Heart right ventricle (tissue), 16 donors: ENCODE data around the gene PSME1. TPM values are rescaled to one million over a fixed set of nuclear protein-coding genes. Genes with fewer than 3 reads are reported as not detected.

Source experiments
- ATAC-seq, 8 donors: fragments of 200-7000 bp; cut with Tn5 transposase; one replicate each; pipeline ENCODE4 v1.9.1; 2020; ENCODE audit warnings: mild to moderate bottlenecking in 8 of 8, moderate library complexity in 8 of 8, moderate number of reproducible peaks in 1 of 8
- DNase-seq, 2 donors: peaks; one replicate each; pipeline ENCODE4 v3.0.0-alpha.2; 2020
- H3K27ac ChIP-seq, 10 donors: fragments of 200-600 bp; sonication (generic) in 2 of 10; one replicate each; pipeline versions ENCODE4 v1.5.0 to v1.8.0; 2020 to 2022; ENCODE audit warnings: mild to moderate bottlenecking in 3 of 10
- H3K27me3 ChIP-seq, 7 donors: fragments of 200-600 bp; one replicate each; pipeline ENCODE4 v1.8.0; 2021 to 2022; ENCODE audit warnings: mild to moderate bottlenecking in 2 of 7
- H3K36me3 ChIP-seq, 9 donors: fragments of 200-600 bp; sonication (generic) in 1 of 9; one replicate each; pipeline versions ENCODE4 v1.5.0 to v1.8.0; 2020 to 2022; ENCODE audit warnings: mild to moderate bottlenecking in 2 of 9
- H3K4me1 ChIP-seq, 9 donors: fragments of 200-600 bp; sonication (generic) in 1 of 9; one replicate each; pipeline versions ENCODE4 v1.5.0 to v1.8.0; 2020 to 2022; ENCODE audit warnings: mild to moderate bottlenecking in 4 of 9
- H3K4me3 ChIP-seq, 10 donors: fragments of 200-600 bp; sonication (generic) in 2 of 10; one replicate each; pipeline versions ENCODE4 v1.5.0 to v1.8.0; 2020 to 2022; ENCODE audit warnings: mild to moderate bottlenecking in 7 of 10, moderate library complexity in 2 of 10
- H3K9me3 ChIP-seq, 11 donors: fragments of 200-600 bp in 10 of 11; sonication (generic) in 2 of 11; one replicate each; pipeline versions ENCODE4 v1.5.0 to v1.8.0; 2013 to 2022; ENCODE audit warnings: mild to moderate bottlenecking in 2 of 11, control low read depth in 1 of 11, moderate library complexity in 1 of 11
- CTCF ChIP-seq, 9 donors: fragments of 200-600 bp; sonication (generic) in 2 of 9; IDR thresholded peaks; one replicate each; pipeline versions ENCODE4 v1.5.0 to v1.8.0; 2021 to 2022; ENCODE audit warnings: antibody characterized with exemption in 9 of 9, mild to moderate bottlenecking in 5 of 9, moderate library complexity in 1 of 9
- WGBS, 2 donors: extraction: QIAGEN DNeasy Blood & Tissue Kit; methylation state at CpG; one replicate each; pipeline ENCODE4 v1.1.7; 2013; ENCODE audit warnings: inconsistent platforms in 1 of 2; 5-methylcytosine and 5-hydroxymethylcytosine counted together
- intact Hi-C, 10 donors: fragments of 100-400 bp; cut with DNase I; formaldehyde crosslinking; loops; one replicate each; pipeline versions ENCODE4 v1.11.1 to v1.14.2; 2022
- polyA plus RNA-seq, 2 donors: library from polyadenylated mRNA; stranded (reverse); fragments of 200-250 nt; gene quantifications; one replicate each; pipeline ENCODE4 v1.2.3, GENCODE V29; 2013
- total RNA-seq, 10 donors: library from RNA; stranded (reverse); fragmentation: NEBNext Ultra II Directional in 3 of 10; extraction: Animal tissue kit (Norgen Biotek cat#: 25700) in 3 of 10; gene quantifications; one replicate each; pipeline versions ENCODE4 v1.2.1 to v1.2.4, GENCODE V29; 2021 to 2023
- donor health status: Arrhythmogenic right ventricular cardiomyopathy.
- donor health status: ischemic (EF 13 %, LVEDD 7.1; RV severe dilation, severe dysfunction).
- donor health status: healthy with polysubstance abuse.
- donor health status: DM: no; HTN: yes; CAD: no.
- donor health status: DM: no; HTN: no; CAD: no.
- donor health status: ischemic (EF 25% LVEDD 6.9; RV normal size, moderate dysfunction).
- donor health status: ischemic (EF 25% LVEDD 5.7; RV mildly dilated, moderate dysfunction).
- donor health status: healthy.
- donor health status: DM: yes; HTN: yes; CAD: no.
- donor health status: Ischemic cardiomyopathy.
- donor health status: ischemic (EF 35%, LVEDD 5.7; RV mildly dilated, moderate dysfunction).
- donor health status: nonischemic (EF 11% LVEDD 7.7; RV severe dilation, severe dysfunction).
- donor health status: DM: yes; HTN: yes; CAD: no.
- donor health status: PGD.
- donor health status: ischemic (EF 29% LVEDD 5.4; RV normal size, mild dysfunction).
- donor health status: nonischemic (EF 23%, LVEDD 6.1; RV moderate dilation, normal function).

PSME1 gene
- total and polyA plus RNA-seq, 12 donors = 84.3 to 341 (median 103) TPM

GRCh38 chr14:24157331-24157730 lies 21.3 kb downstream of the PSME1 start:
- H3K27me3 ChIP-seq = no peaks in the 10 kb centered on the region
- no peak for DNase-seq
- no peak for TF ChIP-seq CTCF (IDR thresholded peaks at IDR 0.05)
- WGBS, 2 donors = 91 to 92% methylated on average over 12 of the region's 12 CpGs
- no peak overlapping the region for H3K27ac ChIP-seq
- H3K36me3 ChIP-seq = peaks cover 0 to 88% (median 52%) of the 10 kb centered on the region in 9 donors
- no peaks in the 10 kb centered on the region for H3K9me3 ChIP-seq
- peaks cover 5 to 20% (median 12%) of the 10 kb centered on the region in 9 donors for H3K4me1 ChIP-seq
- H3K4me3 ChIP-seq = no peak overlapping the region
- ATAC-seq = no peak
- intact Hi-C loops = no loop called here

DNA sequence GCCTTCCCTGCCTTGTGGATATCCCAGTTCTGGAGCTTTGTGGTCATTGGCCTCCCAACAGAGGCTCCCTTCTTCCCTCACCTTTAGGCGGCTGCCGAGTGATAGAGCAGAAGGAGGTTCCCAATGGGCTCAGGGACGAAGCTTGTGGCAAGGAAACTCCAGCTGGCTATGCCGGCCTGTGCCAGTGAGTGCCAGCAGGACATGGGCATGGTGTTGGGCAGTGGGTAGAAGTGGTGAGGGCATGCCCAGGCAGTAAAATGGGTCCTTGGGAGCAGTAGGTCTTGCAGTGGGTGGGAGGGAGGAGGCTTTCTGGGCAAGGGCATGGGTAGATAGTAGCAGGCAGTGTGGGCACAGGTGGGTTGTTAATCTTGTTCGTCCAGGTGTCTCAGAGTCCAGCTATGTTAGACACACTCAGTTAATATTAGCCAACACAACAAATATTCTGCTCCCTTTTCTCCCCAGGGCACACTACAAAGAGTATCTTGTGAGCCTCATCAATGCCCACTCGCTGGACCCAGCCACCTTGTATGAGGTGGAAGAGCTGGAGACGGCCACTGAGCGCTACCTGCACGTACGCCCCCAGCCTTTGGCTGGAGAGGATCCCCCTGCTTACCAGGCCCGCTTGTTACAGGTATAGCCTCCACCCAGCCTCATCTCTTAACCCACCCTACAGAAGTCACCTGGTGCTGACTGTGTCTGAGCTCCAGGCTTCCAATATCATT lies 23.9 kb downstream of the PSME1 start:
- peaks cover under 1 to 88% (median 57%) of the 10 kb centered on the region in 9 donors for H3K36me3 ChIP-seq
- no peaks in the 10 kb centered on the region for H3K9me3 ChIP-seq
- WGBS, 2 donors = 91 to 94% methylated on average over 11 of the region's 11 CpGs
- DNase-seq (no peak), ATAC-seq (peak in 1 of 8 donors; percentile 10)
- peaks cover 9 to 42% (median 27%) of the 10 kb centered on the region in 9 donors for H3K4me1 ChIP-seq
- no peak overlapping the region for H3K4me3 ChIP-seq
- intact Hi-C loops = loop anchor here in 2 of 10 donors (2.0 to 5.0 kb wide), 3 partner anchors 13 to 101 kb away; partner anchors contain the start of genes DCAF11 (in 1 of the 2), NRL (in 1 of the 2), PSME2 (in 1 of the 2) and RNF31 (in 1 of the 2)
- no peaks in the 10 kb centered on the region for H3K27me3 ChIP-seq
- H3K27ac ChIP-seq = peak overlapping the region; percentile 92 to 100 (median 96)
- no peak for TF ChIP-seq CTCF (IDR thresholded peaks at IDR 0.05)

DNA sequence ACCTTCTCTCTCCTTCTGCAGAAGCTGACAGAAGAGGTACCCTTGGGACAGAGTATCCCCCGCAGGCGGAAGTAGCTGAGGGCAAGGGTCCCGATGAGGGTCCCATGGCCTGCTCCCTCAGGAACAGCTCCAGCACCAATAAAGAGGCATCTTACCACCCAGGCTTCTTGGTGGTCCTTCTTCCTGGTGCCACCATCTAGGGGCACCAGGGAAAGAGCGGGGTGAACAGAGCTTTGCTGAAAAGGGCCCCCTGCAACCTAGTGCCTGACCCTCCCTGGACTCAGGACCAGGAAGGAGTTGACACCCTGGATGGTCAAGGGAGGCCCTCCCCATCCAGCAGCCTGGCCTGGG lies 24.5 kb downstream of the PSME1 start:
- no peaks in the 10 kb centered on the region for H3K9me3 ChIP-seq
- H3K4me1 ChIP-seq = peaks cover 9 to 44% (median 27%) of the 10 kb centered on the region in 9 donors
- no peak for TF ChIP-seq CTCF (IDR thresholded peaks at IDR 0.05)
- no peaks in the 10 kb centered on the region for H3K27me3 ChIP-seq
- peaks cover 6 to 88% (median 57%) of the 10 kb centered on the region in 9 donors for H3K36me3 ChIP-seq
- WGBS, 2 donors = 87 to 89% methylated on average over 4 of the region's 4 CpGs
- ATAC-seq (peak in 1 of 8 donors; percentile 18), DNase-seq (no peak)
- intact Hi-C loops = loop anchor here in 2 of 10 donors (2.0 to 5.0 kb wide), 3 partner anchors 14 to 102 kb away; partner anchors contain the start of genes DCAF11 (in 1 of the 2), NRL (in 1 of the 2), PSME2 (in 1 of the 2) and RNF31 (in 1 of the 2)
- H3K4me3 ChIP-seq = peak overlapping the region in 2 of 10 donors; percentile 63 to 89
- peak overlapping the region; percentile 92 to 100 (median 96) for H3K27ac ChIP-seq

- intact Hi-C loops = loop anchor here in 2 of 10 donors (2.0 to 5.0 kb wide), 3 partner anchors 14 to 102 kb away; partner anchors contain the start of genes DCAF11 (in 1 of the 2), NRL (in 1 of the 2), PSME2 (in 1 of the 2) and RNF31 (in 1 of the 2)
- Histone ChIP-seq H3K27ac (peak within 1 kb of the TSS; percentile 92 to 100 (median 96)), H3K4me1 (peaks cover 9 to 50% (median 27%) of the 10 kb centered on the region in 9 donors), H3K36me3 (peaks cover 10 to 88% (median 56%) of the 10 kb centered on the region in 9 donors), H3K27me3 (no peaks in the 10 kb centered on the region), H3K9me3 (no peaks in the 10 kb centered on the region), H3K4me3 (peak within 1 kb of the TSS; percentile 50 to 89 (median 66))
- peak; percentile 90 to 98 (median 92) for TF ChIP-seq CTCF (IDR thresholded peaks at IDR 0.05)
- 2 to 3% methylated on average over 12 of the region's 12 CpGs for WGBS, 2 donors
- ATAC-seq = peak; percentile 89 to 97 (median 96)
- peak; percentile 96 to 97 for DNase-seq
Observed at GRCh38 chr14:24160850-24161804, 25.1 kb downstream of the PSME1 start, which contains the start of gene IRF9. TSS of gene IRF9 (plus strand) at chr14:24161265. CDS start at chr14:24162145, 880 bp downstream.
